ENCODE measurements around the gene DPM3. TPM values are rescaled to one million over a fixed set of nuclear protein-coding genes. Genes with fewer than 3 reads are reported as not detected.
"Not testable (repeated sequence)": the region's sequence is repeated elsewhere in the genome, so short reads cannot be mapped to it uniquely, and the experiment has no call there.

The DPM3 gene
- total RNA-seq, 3 donors from 2014 or later (not counting 1 experiment from before 2014, with no cell fraction given): 26.8 to 45.7 (median 41.5) TPM

- H3K9me3 Mint-ChIP-seq: no peaks in the 10 kb centered on the region
- 100% methylated on average over 1 of the region's 4 CpGs for WGBS (ENCODE audit: insufficient coverage)
- intact Hi-C loops (cut with micrococcal nuclease): no loop called here
- no peak overlapping the region for H3K27ac ChIP-seq (ENCODE audit: low read length)
- no peak overlapping the region for H3K4me3 Mint-ChIP-seq
- H3K9me3 ChIP-seq (ENCODE audit: control insufficient read depth, insufficient read depth, low read length): no peaks in the 10 kb centered on the region
- H3K36me3 Mint-ChIP-seq: no peaks in the 10 kb centered on the region
- H3K4me1 Mint-ChIP-seq: peaks cover 19 to 28% of the 10 kb centered on the region in 2 donors
- no peak overlapping the region for H3K27ac Mint-ChIP-seq
- H3K4me3 ChIP-seq (ENCODE audit: low read length): no peak overlapping the region
- DNase-seq (no peak), ATAC-seq (no peak)
- H3K27me3 Mint-ChIP-seq (ENCODE audit: low read depth in 2 of 2): peaks cover 7 to 22% of the 10 kb centered on the region in 2 donors
- no peaks in the 10 kb centered on the region for H3K36me3 ChIP-seq (ENCODE audit: control insufficient read depth, insufficient read depth, low read length)
- no peak for TF ChIP-seq CTCF (IDR thresholded peaks at IDR 0.05)
- peaks cover 26% of the 10 kb centered on the region for H3K4me1 ChIP-seq (ENCODE audit: control insufficient read depth, insufficient read depth, low read length)
- H3K27me3 ChIP-seq (ENCODE audit: control insufficient read depth, insufficient read depth, low read length): peaks cover 18% of the 10 kb centered on the region
Measured at GRCh38 chr1:155123801-155124200, 16.5 kb downstream of the DPM3 start.

- no peak for TF ChIP-seq CTCF (IDR thresholded peaks at IDR 0.05)
- no peak for ATAC-seq
- peaks cover 12% of the 10 kb centered on the region for H3K4me1 ChIP-seq (ENCODE audit: control insufficient read depth, insufficient read depth, low read length)
- no peaks in the 10 kb centered on the region for H3K9me3 ChIP-seq (ENCODE audit: control insufficient read depth, insufficient read depth, low read length)
- no peaks in the 10 kb centered on the region for H3K9me3 Mint-ChIP-seq
- H3K27ac ChIP-seq (ENCODE audit: low read length): no peak overlapping the region
- H3K27ac Mint-ChIP-seq: no peak overlapping the region
- intact Hi-C loops (cut with micrococcal nuclease): no loop called here
- H3K36me3 ChIP-seq (ENCODE audit: control insufficient read depth, insufficient read depth, low read length): no peaks in the 10 kb centered on the region
- H3K4me1 Mint-ChIP-seq: peaks cover 8 to 16% of the 10 kb centered on the region in 2 donors
- 81% methylated on average over 2 of the region's 2 CpGs for WGBS (ENCODE audit: insufficient coverage)
- H3K36me3 Mint-ChIP-seq: no peaks in the 10 kb centered on the region
- H3K27me3 Mint-ChIP-seq (ENCODE audit: low read depth in 2 of 2): peaks cover 0 to 14% of the 10 kb centered on the region in 2 donors
- peaks cover 8% of the 10 kb centered on the region for H3K27me3 ChIP-seq (ENCODE audit: control insufficient read depth, insufficient read depth, low read length)
- no peak overlapping the region for H3K4me3 ChIP-seq (ENCODE audit: low read length)
- DNase-seq: no peak
- H3K4me3 Mint-ChIP-seq: no peak overlapping the region
Measured at GRCh38 chr1:155122308-155122707, 18.0 kb downstream of the DPM3 start.

- ATAC-seq (no peak), DNase-seq (no peak)
- intact Hi-C loops (cut with micrococcal nuclease): no loop called here
- no peak for TF ChIP-seq CTCF (IDR thresholded peaks at IDR 0.05)
- H3K27me3 Mint-ChIP-seq (ENCODE audit: low read depth in 2 of 2): peaks cover 0 to 9% of the 10 kb centered on the region in 2 donors
- H3K4me3 Mint-ChIP-seq: no peak overlapping the region
- no peak overlapping the region for H3K27ac Mint-ChIP-seq
- Histone ChIP-seq H3K4me1 (ENCODE audit: control insufficient read depth, insufficient read depth, low read length) (peaks cover 1% of the 10 kb centered on the region), H3K9me3 (ENCODE audit: control insufficient read depth, insufficient read depth, low read length) (no peaks in the 10 kb centered on the region), H3K27me3 (ENCODE audit: control insufficient read depth, insufficient read depth, low read length) (no peaks in the 10 kb centered on the region), H3K36me3 (ENCODE audit: control insufficient read depth, insufficient read depth, low read length) (no peaks in the 10 kb centered on the region), H3K27ac (ENCODE audit: low read length) (no peak overlapping the region), H3K4me3 (ENCODE audit: low read length) (no peak overlapping the region)
- H3K36me3 Mint-ChIP-seq: no peaks in the 10 kb centered on the region
- peaks cover 0 to 5% of the 10 kb centered on the region in 2 donors for H3K4me1 Mint-ChIP-seq
- H3K9me3 Mint-ChIP-seq: no peaks in the 10 kb centered on the region
- 93% methylated on average over 2 of the region's 2 CpGs for WGBS (ENCODE audit: insufficient coverage)
Measured at GRCh38 chr1:155121249-155121648, 19.1 kb downstream of the DPM3 start.

- H3K4me3 Mint-ChIP-seq: no peak overlapping the region
- no peaks in the 10 kb centered on the region for H3K9me3 ChIP-seq (ENCODE audit: control insufficient read depth, insufficient read depth, low read length)
- WGBS (ENCODE audit: insufficient coverage): 81% methylated on average over 5 of the region's 6 CpGs
- no peak for DNase-seq
- no peaks in the 10 kb centered on the region for H3K36me3 Mint-ChIP-seq
- H3K27me3 ChIP-seq (ENCODE audit: control insufficient read depth, insufficient read depth, low read length): no peaks in the 10 kb centered on the region
- TF ChIP-seq CTCF (IDR thresholded peaks at IDR 0.05): no peak
- H3K4me1 ChIP-seq (ENCODE audit: control insufficient read depth, insufficient read depth, low read length): no peaks in the 10 kb centered on the region
- H3K27ac Mint-ChIP-seq: no peak overlapping the region
- H3K27me3 Mint-ChIP-seq (ENCODE audit: low read depth in 2 of 2): peaks cover 0 to 9% of the 10 kb centered on the region in 2 donors
- H3K9me3 Mint-ChIP-seq: no peaks in the 10 kb centered on the region
- H3K4me3 ChIP-seq (ENCODE audit: low read length): no peak overlapping the region
- no peak overlapping the region for H3K27ac ChIP-seq (ENCODE audit: low read length)
- H3K36me3 ChIP-seq (ENCODE audit: control insufficient read depth, insufficient read depth, low read length): no peaks in the 10 kb centered on the region
- no peaks in the 10 kb centered on the region for H3K4me1 Mint-ChIP-seq
- no peak for ATAC-seq
- intact Hi-C loops (cut with micrococcal nuclease): no loop called here
Measured at GRCh38 chr1:155120253-155120652, 20.1 kb downstream of the DPM3 start.

GRCh38 chr1:155118090-155118489 lies 22.2 kb downstream of the DPM3 start:
- H3K27ac ChIP-seq (ENCODE audit: low read length); H3K4me1 ChIP-seq (ENCODE audit: control insufficient read depth, insufficient read depth, low read length); H3K9me3 Mint-ChIP-seq; H3K4me3 Mint-ChIP-seq; intact Hi-C loops (cut with micrococcal nuclease); H3K4me1 Mint-ChIP-seq; H3K36me3 ChIP-seq (ENCODE audit: control insufficient read depth, insufficient read depth, low read length); H3K27me3 Mint-ChIP-seq (ENCODE audit: low read depth in 2 of 2); DNase-seq; H3K9me3 ChIP-seq (ENCODE audit: control insufficient read depth, insufficient read depth, low read length); H3K27me3 ChIP-seq (ENCODE audit: control insufficient read depth, insufficient read depth, low read length); ATAC-seq; H3K27ac Mint-ChIP-seq; H3K4me3 ChIP-seq (ENCODE audit: low read length); H3K36me3 Mint-ChIP-seq: not testable (repeated sequence)
- 96% methylated on average over 7 of the region's 7 CpGs for WGBS (ENCODE audit: insufficient coverage)
